Activated naive CD8-positive, alpha-beta T cell treated with anti-CD3 and anti-CD28 coated beads for 36 hours (primary cell): ENCODE results near the gene MRGPRD. TPM values are rescaled to one million over a fixed set of nuclear protein-coding genes. Genes with fewer than 3 reads are reported as not detected.

ENCODE experiments used
- DNase-seq: peaks from one replicate; pipeline ENCODE4 v3.0.0; 2021
- H3K27ac Mint-ChIP-seq: one replicate; pipeline ENCODE4 v1.8.0; 2022; ENCODE audit warnings: mild to moderate bottlenecking, moderate library complexity, mixed read lengths
- H3K27me3 Mint-ChIP-seq: one replicate; pipeline ENCODE4 v1.8.0; 2022; ENCODE audit warnings: mild to moderate bottlenecking, mixed read lengths
- H3K36me3 Mint-ChIP-seq: one replicate; pipeline ENCODE4 v1.8.0; 2021; ENCODE audit warnings: mild to moderate bottlenecking, mixed read lengths
- H3K4me1 Mint-ChIP-seq: one replicate; pipeline ENCODE4 v1.8.0; 2021; ENCODE audit warnings: mixed read lengths
- H3K4me3 Mint-ChIP-seq: one replicate; pipeline ENCODE4 v1.8.0; 2022; ENCODE audit warnings: mild to moderate bottlenecking, moderate library complexity, mixed read lengths
- H3K9me3 Mint-ChIP-seq: one replicate; pipeline ENCODE4 v1.8.0; 2022; ENCODE audit warnings: mixed read lengths
- total RNA-seq, 2 experiments: library from RNA; stranded (reverse); gene quantifications; one replicate each; pipeline ENCODE4 v1.2.3, GENCODE V29; 2021

Gene MRGPRD
- total RNA-seq, 2 experiments from 2014 or later = not detected

GRCh38 chr11:68970921-68971636 lies 9.7 kb downstream of the MRGPRD start:
- H3K4me3 Mint-ChIP-seq = no peak overlapping the region
- H3K4me1 Mint-ChIP-seq = peaks cover 2% of the 10 kb centered on the region
- no peak for DNase-seq
- H3K27ac Mint-ChIP-seq = no peak overlapping the region
- H3K9me3 Mint-ChIP-seq = peaks cover 2% of the 10 kb centered on the region
- no peaks in the 10 kb centered on the region for H3K27me3 Mint-ChIP-seq
- no peaks in the 10 kb centered on the region for H3K36me3 Mint-ChIP-seq

- H3K27me3 Mint-ChIP-seq = no peaks in the 10 kb centered on the region
- H3K36me3 Mint-ChIP-seq = no peaks in the 10 kb centered on the region
- H3K9me3 Mint-ChIP-seq = no peaks in the 10 kb centered on the region
- H3K4me3 Mint-ChIP-seq = no peak overlapping the region
- H3K4me1 Mint-ChIP-seq = no peaks in the 10 kb centered on the region
- no peak overlapping the region for H3K27ac Mint-ChIP-seq
- DNase-seq = no peak
Measured at GRCh38 chr11:68969386-68969785, 11.4 kb downstream of the MRGPRD start.

GRCh38 chr11:68968306-68969250 lies 12.2 kb downstream of the MRGPRD start:
- Mint-ChIP-seq H3K27me3 (no peaks in the 10 kb centered on the region), H3K36me3 (no peaks in the 10 kb centered on the region), H3K4me1 (no peaks in the 10 kb centered on the region), H3K9me3 (no peaks in the 10 kb centered on the region), H3K4me3 (no peak overlapping the region), H3K27ac (no peak overlapping the region)
- DNase-seq = no peak

- H3K4me3 Mint-ChIP-seq = no peak overlapping the region
- H3K9me3 Mint-ChIP-seq = no peaks in the 10 kb centered on the region
- peaks cover 3% of the 10 kb centered on the region for H3K36me3 Mint-ChIP-seq
- H3K27me3 Mint-ChIP-seq = no peaks in the 10 kb centered on the region
- H3K4me1 Mint-ChIP-seq = peaks cover 4% of the 10 kb centered on the region
- no peak for DNase-seq
- H3K27ac Mint-ChIP-seq = no peak overlapping the region
Measured at GRCh38 chr11:68966894-68967780, 13.6 kb downstream of the MRGPRD start.

- DNase-seq = no peak
- Mint-ChIP-seq H3K9me3 (no peaks in the 10 kb centered on the region), H3K4me1 (peaks cover 4% of the 10 kb centered on the region), H3K36me3 (peaks cover 3% of the 10 kb centered on the region), H3K27ac (no peak overlapping the region), H3K4me3 (no peak overlapping the region), H3K27me3 (no peaks in the 10 kb centered on the region)
Measured at GRCh38 chr11:68965901-68966853, 14.6 kb downstream of the MRGPRD start.

GRCh38 chr11:68963779-68964178 lies 17.0 kb downstream of the MRGPRD start:
- Mint-ChIP-seq H3K27me3 (no peaks in the 10 kb centered on the region), H3K4me3 (no peak overlapping the region), H3K27ac (no peak overlapping the region), H3K9me3 (no peaks in the 10 kb centered on the region), H3K4me1 (peaks cover 4% of the 10 kb centered on the region), H3K36me3 (peaks cover 3% of the 10 kb centered on the region)
- no peak for DNase-seq

GRCh38 chr11:68962527-68963250 lies 18.1 kb downstream of the MRGPRD start:
- Mint-ChIP-seq H3K4me1 (peaks cover 4% of the 10 kb centered on the region), H3K4me3 (no peak overlapping the region), H3K27ac (no peak overlapping the region), H3K9me3 (no peaks in the 10 kb centered on the region), H3K36me3 (peaks cover 3% of the 10 kb centered on the region), H3K27me3 (no peaks in the 10 kb centered on the region)
- no peak for DNase-seq

- Mint-ChIP-seq H3K27me3 (peaks cover 3% of the 10 kb centered on the region), H3K4me3 (no peak overlapping the region), H3K27ac (no peak overlapping the region), H3K9me3 (no peaks in the 10 kb centered on the region), H3K36me3 (peaks cover 3% of the 10 kb centered on the region), H3K4me1 (peaks cover 4% of the 10 kb centered on the region)
- DNase-seq = no peak
Measured at GRCh38 chr11:68961245-68961644, 19.5 kb downstream of the MRGPRD start.

GRCh38 chr11:68960294-68961071 lies 20.3 kb downstream of the MRGPRD start:
- Mint-ChIP-seq H3K27ac (no peak overlapping the region), H3K36me3 (peaks cover 3% of the 10 kb centered on the region), H3K27me3 (peaks cover 3% of the 10 kb centered on the region), H3K9me3 (no peaks in the 10 kb centered on the region), H3K4me1 (peaks cover 6% of the 10 kb centered on the region), H3K4me3 (no peak overlapping the region)
- no peak for DNase-seq

- Mint-ChIP-seq H3K9me3 (no peaks in the 10 kb centered on the region), H3K4me3 (no peak overlapping the region), H3K27me3 (peaks cover 3% of the 10 kb centered on the region), H3K36me3 (peaks cover 3% of the 10 kb centered on the region), H3K27ac (no peak overlapping the region), H3K4me1 (peaks cover 9% of the 10 kb centered on the region)
- no peak for DNase-seq
Measured at GRCh38 chr11:68959465-68960293, 21.1 kb downstream of the MRGPRD start.

- no peak for DNase-seq
Measured at GRCh38 chr11:68958211-68958610, 22.6 kb downstream of the MRGPRD start.

GRCh38 chr11:68956547-68957254 lies 24.1 kb downstream of the MRGPRD start:
- Mint-ChIP-seq H3K4me1 (peaks cover 5% of the 10 kb centered on the region), H3K27me3 (peaks cover 3% of the 10 kb centered on the region), H3K36me3 (no peaks in the 10 kb centered on the region), H3K9me3 (no peaks in the 10 kb centered on the region), H3K27ac (no peak overlapping the region), H3K4me3 (no peak overlapping the region)
- no peak for DNase-seq

More at GRCh38 chr11:68958211-68958610, 22.6 kb downstream of the MRGPRD start:
- H3K27ac Mint-ChIP-seq = no peak overlapping the region
- H3K9me3 Mint-ChIP-seq = no peaks in the 10 kb centered on the region
- H3K27me3 Mint-ChIP-seq = peaks cover 3% of the 10 kb centered on the region
- peaks cover 9% of the 10 kb centered on the region for H3K4me1 Mint-ChIP-seq
- H3K4me3 Mint-ChIP-seq = no peak overlapping the region
- H3K36me3 Mint-ChIP-seq = peaks cover 3% of the 10 kb centered on the region
